H9 (cell line): ENCODE measurements around the gene CDKAL1. TPM values are rescaled to one million over a fixed set of nuclear protein-coding genes. Genes with fewer than 3 reads are reported as not detected.
A peak's percentile ranks its signal among the peaks of the same experiment; 100 is the strongest.

Experiments used
- DNase-seq: peaks from one replicate; pipeline ENCODE4 v3.0.0-alpha.2; 2017
- H2AFZ ChIP-seq: one replicate; pipeline ENCODE4 v1.6.1; 2013; ENCODE audit warnings: mild to moderate bottlenecking, low read length, control low read depth, moderate library complexity
- H2AK5ac ChIP-seq: 2 replicates; pipeline ENCODE4 v1.6.1; 2013; ENCODE audit warnings: low read length, control low read depth, mixed read lengths; ENCODE audit not compliant: insufficient read length
- H2BK120ac ChIP-seq: one replicate; pipeline ENCODE4 v1.6.1; 2013; ENCODE audit warnings: low read depth, mild to moderate bottlenecking, low read length, control low read depth, inconsistent platforms; ENCODE audit not compliant: poor library complexity, severe bottlenecking
- H2BK12ac ChIP-seq: 2 replicates; pipeline ENCODE4 v1.6.1; 2013; ENCODE audit warnings: low read length, control low read depth, mixed read lengths, low read depth; ENCODE audit not compliant: insufficient read length
- H2BK15ac ChIP-seq: 2 replicates; pipeline ENCODE4 v1.6.1; 2013; ENCODE audit warnings: low read depth, low read length, control low read depth
- H2BK20ac ChIP-seq: one replicate; pipeline ENCODE4 v1.6.1; 2013; ENCODE audit warnings: low read depth, mild to moderate bottlenecking, low read length, control low read depth, inconsistent platforms; ENCODE audit not compliant: poor library complexity, severe bottlenecking
- H2BK5ac ChIP-seq: 2 replicates; pipeline ENCODE4 v1.6.1; 2013; ENCODE audit warnings: low read length, control low read depth, mixed read lengths; ENCODE audit not compliant: insufficient read length
- H3K14ac ChIP-seq: 2 replicates; pipeline ENCODE4 v1.6.1; 2013; ENCODE audit warnings: low read length, control low read depth; ENCODE audit not compliant: insufficient read depth
- H3K18ac ChIP-seq: 2 replicates; pipeline ENCODE4 v1.6.1; 2013; ENCODE audit warnings: low read depth, mild to moderate bottlenecking, mixed read lengths, low read length, control low read depth; ENCODE audit not compliant: insufficient read length
- H3K23ac ChIP-seq: 2 replicates; pipeline ENCODE4 v1.6.1; 2013; ENCODE audit warnings: low read length, control low read depth, mixed read lengths, low read depth; ENCODE audit not compliant: insufficient read length
- H3K23me2 ChIP-seq: 2 replicates; pipeline ENCODE4 v1.6.1; 2013; ENCODE audit warnings: low read depth, mild to moderate bottlenecking, mixed read lengths, low read length, control low read depth; ENCODE audit not compliant: insufficient read length, poor library complexity, severe bottlenecking
- H3K27ac ChIP-seq: 2 replicates; pipeline ENCODE4 v1.5.1; 2013; ENCODE audit warnings: low read length, control low read depth, mixed read lengths, low read depth; ENCODE audit not compliant: insufficient read length
- H3K27me3 ChIP-seq: 2 replicates; pipeline ENCODE4 v1.6.1; 2013; ENCODE audit warnings: low read length, control low read depth, inconsistent platforms; ENCODE audit not compliant: insufficient read depth
- H3K4ac ChIP-seq: 2 replicates; pipeline ENCODE4 v1.6.1; 2013; ENCODE audit warnings: low read depth, mild to moderate bottlenecking, control low read depth, inconsistent platforms, low read length, moderate library complexity
- H3K4me1 ChIP-seq: 2 replicates; pipeline ENCODE4 v1.6.1; 2013; ENCODE audit warnings: low read length, control low read depth, inconsistent platforms; ENCODE audit not compliant: insufficient read depth
- H3K4me2 ChIP-seq: 2 replicates; pipeline ENCODE4 v1.6.1; 2013; ENCODE audit warnings: low read length, control low read depth, mixed read lengths; ENCODE audit not compliant: insufficient read length, insufficient read depth
- H3K56ac ChIP-seq: 2 replicates; pipeline ENCODE4 v1.6.1; 2013; ENCODE audit warnings: low read depth, mild to moderate bottlenecking, mixed read lengths, low read length, control low read depth; ENCODE audit not compliant: insufficient read length
- H3K79me1 ChIP-seq: 2 replicates; pipeline ENCODE4 v1.6.1; 2013; ENCODE audit warnings: low read depth, mild to moderate bottlenecking, moderate library complexity, low read length, control low read depth, inconsistent platforms; ENCODE audit not compliant: insufficient read depth, poor library complexity, severe bottlenecking
- H3K79me2 ChIP-seq: 2 replicates; pipeline ENCODE4 v1.6.1; 2013; ENCODE audit warnings: low read length, control low read depth, inconsistent platforms; ENCODE audit not compliant: insufficient read depth
- H3K9ac ChIP-seq: 2 replicates; pipeline ENCODE4 v1.6.1; 2013; ENCODE audit warnings: low read length, control low read depth, mixed read lengths; ENCODE audit not compliant: insufficient read length; ENCODE audit errors: extremely low read depth
- H3K9me3 ChIP-seq: one replicate; pipeline ENCODE4 v1.6.1; 2013; ENCODE audit warnings: low read depth, low read length, inconsistent platforms; ENCODE audit not compliant: control insufficient read depth
- H3T11ph ChIP-seq: one replicate; pipeline ENCODE4 v1.6.1; 2013; ENCODE audit warnings: mild to moderate bottlenecking, low read length, control low read depth, inconsistent platforms
- H4K20me1 ChIP-seq: one replicate; pipeline ENCODE4 v1.6.1; 2013; ENCODE audit not compliant: control insufficient read depth, insufficient read length, insufficient read depth
- H4K5ac ChIP-seq: 2 replicates; pipeline ENCODE4 v1.6.1; 2013; ENCODE audit warnings: low read depth, mild to moderate bottlenecking, mixed read lengths, low read length, control low read depth; ENCODE audit not compliant: insufficient read length
- H4K8ac ChIP-seq: replicated peaks from 2 replicates; pipeline ENCODE4 v1.6.1; 2013; ENCODE audit warnings: low read length, control low read depth, mixed read lengths, low read depth; ENCODE audit not compliant: insufficient read length
- H4K91ac ChIP-seq: 2 replicates; pipeline ENCODE4 v1.6.1; 2013; ENCODE audit warnings: low read depth, mild to moderate bottlenecking, moderate library complexity, mixed read lengths, low read length, control low read depth; ENCODE audit not compliant: insufficient read length
- H3K27ac Mint-ChIP-seq, 3 experiments: 2 replicates in 2 of 3; 3 replicates in 1 of 3; pipeline ENCODE4 v1.8.0; 2020 to 2021; ENCODE audit warnings: mixed read lengths in 3 of 3, mild to moderate bottlenecking in 1 of 3, moderate library complexity in 1 of 3
- H3K27me3 Mint-ChIP-seq: 2 replicates; pipeline ENCODE4 v1.8.0; 2021; ENCODE audit warnings: low read depth, mild to moderate bottlenecking, moderate library complexity, mixed read lengths
- H3K36me3 Mint-ChIP-seq, 3 experiments: 2 replicates in 2 of 3; 3 replicates in 1 of 3; pipeline ENCODE4 v1.8.0; 2020 to 2021; ENCODE audit warnings: low read depth in 3 of 3, mixed read lengths in 3 of 3; ENCODE audit not compliant: insufficient read depth in 1 of 3
- H3K4me1 Mint-ChIP-seq, 2 experiments: 2 replicates each; pipeline ENCODE4 v1.8.0; 2020; ENCODE audit warnings: mixed read lengths in 2 of 2
- H3K4me3 Mint-ChIP-seq, 2 experiments: 2 replicates in 1 of 2; 3 replicates in 1 of 2; pipeline ENCODE4 v1.8.0; 2020 to 2021; ENCODE audit warnings: mild to moderate bottlenecking in 2 of 2, mixed read lengths in 2 of 2, moderate library complexity in 1 of 2
- H3K9me3 Mint-ChIP-seq, 2 experiments: 2 replicates in 1 of 2; 3 replicates in 1 of 2; pipeline ENCODE4 v1.8.0; 2020; ENCODE audit warnings: mild to moderate bottlenecking in 2 of 2, mixed read lengths in 2 of 2, moderate library complexity in 1 of 2
- WGBS: extraction: QIAGEN DNeasy Blood & Tissue Kit; methylation state at CpG from one replicate; pipeline ENCODE4 v1.1.7; 2013; ENCODE audit warnings: missing lambda C conversion rate, low lambda C conversion rate, mixed read lengths; ENCODE audit not compliant: insufficient read length; ENCODE audit errors: extremely low coverage; 5-methylcytosine and 5-hydroxymethylcytosine counted together
- total RNA-seq: library from RNA; stranded (reverse); gene quantifications from 2 replicates; pipeline ENCODE4 v1.2.1, GENCODE V29; 2021
- TF ChIP-seq, protein P1 (sequence below): fragments of 200-600 bp; sonication (generic); conservative IDR thresholded peaks from 3 replicates; pipeline ENCODE4 v1.8.0; 2021; ENCODE audit warnings: antibody characterized with exemption, mild to moderate bottlenecking

Gene CDKAL1
- total RNA-seq, 1 experiment from 2014 or later: 23.0 TPM

DNA sequence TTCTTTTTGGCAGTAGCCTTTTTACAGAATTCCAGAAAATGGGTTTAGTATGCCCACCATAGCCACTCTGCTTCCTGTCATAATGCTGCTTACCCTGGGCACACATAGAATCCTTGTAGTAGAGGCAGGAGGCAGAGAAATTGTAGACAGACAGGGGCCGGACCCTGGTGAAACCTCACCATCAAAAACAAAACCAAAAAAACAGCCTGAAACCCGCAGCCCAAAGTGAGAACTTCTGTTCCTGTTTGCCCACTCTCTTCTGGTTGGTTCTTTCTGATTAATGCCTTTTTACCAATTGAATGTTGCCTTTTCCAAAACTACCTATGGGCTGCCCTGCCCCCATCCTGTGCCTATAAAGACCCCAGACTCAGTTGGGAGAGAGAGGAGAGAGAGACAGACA is 188.2 kb downstream of the CDKAL1 start:
- peaks cover 34 to 48% of the 10 kb centered on the region in 2 experiments for H3K4me1 Mint-ChIP-seq
- WGBS: no CpG with 5 or more reads among the region's 2 CpGs
- no peak overlapping the region for H3K18ac ChIP-seq

More for the DNA sequence above, 188.2 kb downstream of the CDKAL1 start:
- Histone ChIP-seq H3K27me3 (no peaks in the 10 kb centered on the region), H3K79me1 (no peaks in the 10 kb centered on the region), H2BK120ac (no peak overlapping the region), H2BK12ac (no peak overlapping the region), H3K23ac (no peak overlapping the region), H4K5ac (no peak overlapping the region), H3K9me3 (no peaks in the 10 kb centered on the region), H2AK5ac (no peak overlapping the region), H3K23me2 (no peaks in the 10 kb centered on the region), H3K27ac (no peak overlapping the region), H3K4me1 (no peaks in the 10 kb centered on the region; the same call in 1 of the 2 replicates), H2BK15ac (no peak overlapping the region), H2BK20ac (no peak overlapping the region), H4K91ac (no peak overlapping the region), H3T11ph (no peak overlapping the region), H3K4ac (no peak overlapping the region), H3K4me2 (no peak overlapping the region), H3K14ac (no peak overlapping the region), H3K9ac (no peak overlapping the region), H2AFZ (no peak overlapping the region), H3K79me2 (no peaks in the 10 kb centered on the region), H3K56ac (no peak overlapping the region), H4K20me1 (no peaks in the 10 kb centered on the region), H4K8ac (no peak overlapping the region), H2BK5ac (no peak overlapping the region)
- DNase-seq: no peak
- peak overlapping the region; percentile 35 to 70 (median 52); a peak in 4 of 7 replicates for H3K27ac Mint-ChIP-seq
- TF ChIP-seq, protein P1, sequence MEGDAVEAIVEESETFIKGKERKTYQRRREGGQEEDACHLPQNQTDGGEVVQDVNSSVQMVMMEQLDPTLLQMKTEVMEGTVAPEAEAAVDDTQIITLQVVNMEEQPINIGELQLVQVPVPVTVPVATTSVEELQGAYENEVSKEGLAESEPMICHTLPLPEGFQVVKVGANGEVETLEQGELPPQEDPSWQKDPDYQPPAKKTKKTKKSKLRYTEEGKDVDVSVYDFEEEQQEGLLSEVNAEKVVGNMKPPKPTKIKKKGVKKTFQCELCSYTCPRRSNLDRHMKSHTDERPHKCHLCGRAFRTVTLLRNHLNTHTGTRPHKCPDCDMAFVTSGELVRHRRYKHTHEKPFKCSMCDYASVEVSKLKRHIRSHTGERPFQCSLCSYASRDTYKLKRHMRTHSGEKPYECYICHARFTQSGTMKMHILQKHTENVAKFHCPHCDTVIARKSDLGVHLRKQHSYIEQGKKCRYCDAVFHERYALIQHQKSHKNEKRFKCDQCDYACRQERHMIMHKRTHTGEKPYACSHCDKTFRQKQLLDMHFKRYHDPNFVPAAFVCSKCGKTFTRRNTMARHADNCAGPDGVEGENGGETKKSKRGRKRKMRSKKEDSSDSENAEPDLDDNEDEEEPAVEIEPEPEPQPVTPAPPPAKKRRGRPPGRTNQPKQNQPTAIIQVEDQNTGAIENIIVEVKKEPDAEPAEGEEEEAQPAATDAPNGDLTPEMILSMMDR: no peak
- no peaks in the 10 kb centered on the region for H3K9me3 Mint-ChIP-seq
- H3K27me3 Mint-ChIP-seq: no peaks in the 10 kb centered on the region
- H3K4me3 Mint-ChIP-seq: no peak overlapping the region
- H3K36me3 Mint-ChIP-seq: peaks cover 0 to 4% (median 3%) of the 10 kb centered on the region in 3 experiments; a peak in 2 of 7 replicates
